ENCODE results near the gene SFTPA1.
"Not testable (repeated sequence)": the region's sequence is repeated elsewhere in the genome, so short reads cannot be mapped to it uniquely, and the experiment has no call there.

Gene SFTPA1

DNA sequence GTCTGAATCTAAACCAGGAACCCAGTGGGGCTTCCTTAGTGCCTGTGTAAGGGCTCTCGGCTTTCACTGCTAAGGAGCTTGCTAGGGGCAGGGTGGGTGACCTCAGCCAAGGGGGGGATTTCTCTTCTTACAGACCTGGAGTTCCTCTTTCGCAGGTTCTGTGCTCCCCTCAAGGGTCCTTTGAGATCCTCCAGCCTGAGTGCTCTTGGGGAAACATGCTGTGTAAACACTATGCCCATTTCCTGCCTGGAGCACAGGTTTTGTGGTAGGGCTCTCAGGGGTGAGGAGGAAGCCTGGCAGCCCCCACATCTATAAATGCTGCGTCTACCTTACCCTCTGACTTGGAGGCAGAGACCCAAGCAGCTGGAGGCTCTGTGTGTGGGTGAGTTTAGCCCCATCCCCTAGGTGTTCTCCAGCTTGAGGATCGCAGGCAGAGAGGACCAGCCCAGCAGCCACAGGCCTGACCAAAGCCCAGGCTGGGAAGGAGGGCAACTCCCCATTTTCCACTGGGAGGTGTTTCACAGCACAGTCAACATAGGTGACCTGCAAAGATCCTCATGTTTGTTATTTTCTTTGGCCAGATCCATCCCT lies at the start of gene SFTPA1:
Gene SFTPA1, plus strand, starts transcription at position 339 of the 591 bp plus-strand sequence. CDS start 887 bp downstream, outside the sequence.
- DNase-seq = no peak

DNA sequence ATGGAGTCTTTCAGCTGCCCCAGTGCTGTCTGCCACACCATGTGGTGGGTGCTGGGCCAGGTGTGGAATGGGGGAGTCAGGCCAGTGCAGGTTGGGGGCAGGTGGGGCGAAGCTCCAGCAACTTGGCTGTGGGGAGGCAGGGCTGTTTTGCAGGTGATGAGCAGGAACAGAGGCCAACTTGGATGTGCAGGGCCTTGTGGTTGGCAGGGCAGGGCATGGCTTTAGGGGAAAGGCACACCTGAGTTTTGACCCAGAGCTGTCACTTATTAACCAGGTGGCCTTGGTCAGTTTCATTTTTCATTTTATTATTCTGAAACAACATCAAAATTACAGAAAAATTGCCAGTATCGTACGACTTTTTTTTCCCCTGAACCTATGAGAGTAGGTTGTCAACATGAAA lies 49.5 kb upstream of the SFTPA1 start:
- DNase-seq = no peak

DNA sequence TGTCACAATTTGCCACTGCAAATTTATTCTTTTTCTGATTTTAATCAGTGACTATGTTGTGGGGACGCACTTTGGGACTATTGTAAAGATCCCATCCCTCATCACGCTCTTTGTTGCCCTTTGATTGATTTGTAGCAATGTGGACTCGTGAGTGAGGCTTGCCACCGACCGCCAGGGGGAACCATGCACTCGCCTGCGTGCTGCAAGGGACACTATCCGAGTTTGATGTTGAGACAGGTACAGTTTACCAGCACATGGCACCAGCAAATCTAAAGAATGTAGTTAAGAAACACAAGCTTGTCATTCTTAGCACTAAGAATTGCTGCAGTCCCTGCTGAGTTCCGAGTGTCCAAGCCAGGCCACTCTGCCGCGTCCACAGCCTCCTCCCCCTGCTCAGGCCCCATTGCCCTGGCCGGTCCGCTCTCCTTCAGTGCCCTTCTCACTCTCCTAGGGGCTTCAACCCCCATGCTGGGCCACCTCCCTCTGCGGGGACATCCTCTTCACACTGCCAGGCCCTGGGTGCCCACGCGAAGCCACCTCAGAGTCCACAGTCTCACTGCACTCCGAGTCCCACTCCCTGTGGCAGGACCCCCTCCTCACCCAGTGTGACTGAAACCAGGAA lies 48.5 kb upstream of the SFTPA1 start:
- DNase-seq = peak; percentile 58

- no peak for DNase-seq
Measured at GRCh38 chr10:79563426-79563825, 47.3 kb upstream of the SFTPA1 start.

DNA sequence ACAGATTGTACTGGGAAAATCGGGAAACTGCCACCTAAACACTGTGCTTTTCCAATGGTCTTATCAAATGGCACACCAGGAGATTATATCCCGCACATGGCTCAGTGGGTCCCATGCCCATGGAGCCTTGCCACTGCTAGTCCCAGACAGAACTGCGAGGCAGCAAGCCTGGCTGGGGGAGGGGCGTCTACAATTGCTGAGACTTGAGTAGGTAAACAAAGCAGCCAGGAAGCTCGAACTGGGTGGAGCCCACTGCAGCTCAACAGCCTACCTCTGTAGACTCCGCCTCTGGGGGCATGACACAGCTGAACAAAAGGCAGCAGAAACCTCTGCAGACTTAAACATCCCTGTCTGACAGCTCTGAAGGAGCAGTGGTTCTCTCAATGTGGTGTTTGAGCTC lies 40.1 kb upstream of the SFTPA1 start:
- not testable (repeated sequence) for DNase-seq

- DNase-seq = no peak
Measured at GRCh38 chr10:79579361-79579760, 31.4 kb upstream of the SFTPA1 start.

GRCh38 chr10:79581044-79581443 lies 29.7 kb upstream of the SFTPA1 start:
- no peak for DNase-seq

- no peak for DNase-seq
Measured at GRCh38 chr10:79582096-79582495, 28.6 kb upstream of the SFTPA1 start.

GRCh38 chr10:79582954-79583353 lies 27.8 kb upstream of the SFTPA1 start:
- not testable (repeated sequence) for DNase-seq

DNA sequence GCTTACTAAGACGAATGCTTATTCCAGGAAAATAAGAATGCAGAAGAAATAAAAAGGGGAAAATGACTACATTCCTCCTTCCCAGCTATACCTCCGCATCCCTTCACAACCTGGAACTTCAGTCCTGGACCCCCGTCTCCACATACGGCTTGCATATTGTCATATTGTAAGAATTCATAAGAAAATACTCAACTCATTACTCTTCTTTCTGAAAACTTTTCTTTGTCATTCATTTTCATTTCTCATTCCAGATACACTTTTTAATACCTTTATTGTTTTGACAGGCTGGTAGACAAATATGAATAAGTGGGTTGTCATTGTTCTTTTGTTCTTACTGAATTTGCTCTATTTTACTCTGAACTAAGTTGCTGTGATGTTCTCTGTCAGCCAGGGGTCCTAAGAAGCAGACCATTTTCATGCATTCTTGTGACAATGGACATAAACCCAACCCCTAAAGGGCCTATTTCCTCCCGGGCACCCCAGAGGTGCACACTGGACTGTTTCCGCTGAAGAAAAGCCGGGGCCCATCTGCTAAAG lies 27.2 kb upstream of the SFTPA1 start:
- DNase-seq = no peak

DNA sequence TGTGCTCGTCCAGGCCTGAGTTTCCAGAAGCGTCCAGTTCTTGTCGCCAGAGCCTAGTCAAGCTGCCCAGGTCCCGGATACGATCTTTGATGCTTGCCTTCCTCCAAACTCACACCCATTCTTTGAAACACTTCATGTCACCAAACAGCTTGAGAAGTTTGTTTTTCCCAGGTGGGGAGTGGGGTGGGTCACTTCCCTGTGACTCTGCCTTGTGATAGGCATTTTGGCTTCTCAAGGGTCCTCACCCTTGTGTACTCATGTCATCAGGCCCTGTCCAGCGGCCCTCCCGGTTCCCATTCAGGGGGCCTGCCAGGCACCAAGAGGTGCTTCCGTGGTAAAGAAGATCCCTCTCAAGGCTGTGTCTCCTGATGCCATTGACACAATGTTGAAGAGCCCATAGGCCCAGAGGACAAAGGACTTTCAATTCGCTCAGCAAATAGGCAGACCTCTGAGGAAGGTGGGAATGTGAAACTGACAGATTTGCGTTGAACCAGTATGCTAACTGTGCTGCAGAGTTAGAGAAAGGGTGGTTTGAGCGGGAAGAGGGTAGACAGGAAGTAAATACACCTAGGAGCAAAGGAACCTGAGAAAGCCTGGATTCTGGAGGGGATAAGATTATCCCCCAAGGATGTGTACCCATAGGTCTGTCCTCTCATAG lies 24.7 kb upstream of the SFTPA1 start:
- no peak for DNase-seq

- DNase-seq = no peak
Measured at GRCh38 chr10:79586933-79587332, 23.8 kb upstream of the SFTPA1 start.

GRCh38 chr10:79588800-79589199 lies 21.9 kb upstream of the SFTPA1 start:
- DNase-seq = no peak

DNA sequence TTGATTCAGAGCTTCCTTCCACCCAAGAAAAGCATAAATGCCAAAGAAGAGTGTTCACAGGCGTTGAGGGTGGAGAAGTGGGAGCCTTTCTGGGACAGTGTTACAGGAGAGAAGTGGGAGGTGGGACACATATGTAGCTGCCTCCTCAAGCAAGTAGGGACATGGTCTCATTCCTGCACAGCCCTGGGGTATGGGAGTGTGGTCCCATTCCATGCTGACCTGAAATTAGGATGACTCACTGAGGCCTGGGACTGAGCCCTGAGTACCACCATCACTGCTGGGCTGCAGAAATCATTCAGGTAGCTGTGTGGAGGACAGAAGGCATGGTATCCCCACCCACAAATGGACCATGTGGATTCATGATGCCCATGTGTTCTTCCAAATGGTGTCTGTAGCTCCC lies 17.4 kb upstream of the SFTPA1 start:
- no peak for DNase-seq

- not testable (repeated sequence) for DNase-seq
Measured at GRCh38 chr10:79594565-79594964, 16.2 kb upstream of the SFTPA1 start.

- DNase-seq = no peak
Measured at GRCh38 chr10:79595510-79595909, 15.2 kb upstream of the SFTPA1 start.

GRCh38 chr10:79599644-79600043 lies 11.1 kb upstream of the SFTPA1 start:
- not testable (repeated sequence) for DNase-seq

DNA sequence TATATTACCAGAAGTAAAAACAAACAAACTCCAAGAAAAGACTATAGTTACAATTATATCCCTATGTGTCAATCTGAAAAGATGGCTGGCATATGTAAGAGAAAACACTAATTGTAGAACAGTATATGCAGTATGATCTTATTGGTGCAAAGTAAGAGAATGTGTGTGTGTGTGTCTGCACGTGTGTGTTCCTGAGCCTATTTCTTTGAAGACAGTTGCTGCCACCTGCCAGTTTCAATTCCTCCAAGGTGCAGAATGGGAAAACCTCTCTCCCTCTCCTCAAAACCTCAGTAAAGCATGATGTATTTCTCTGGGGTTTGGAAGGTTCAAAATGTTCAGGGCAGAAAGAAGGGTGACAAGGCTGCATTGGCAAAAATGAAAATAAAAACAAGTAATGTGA lies 8.8 kb upstream of the SFTPA1 start:
- DNase-seq = no peak

- no peak for DNase-seq
Measured at GRCh38 chr10:79602953-79603352, 7.8 kb upstream of the SFTPA1 start.

- no peak for DNase-seq
Measured at GRCh38 chr10:79604294-79604693, 6.4 kb upstream of the SFTPA1 start.

DNA sequence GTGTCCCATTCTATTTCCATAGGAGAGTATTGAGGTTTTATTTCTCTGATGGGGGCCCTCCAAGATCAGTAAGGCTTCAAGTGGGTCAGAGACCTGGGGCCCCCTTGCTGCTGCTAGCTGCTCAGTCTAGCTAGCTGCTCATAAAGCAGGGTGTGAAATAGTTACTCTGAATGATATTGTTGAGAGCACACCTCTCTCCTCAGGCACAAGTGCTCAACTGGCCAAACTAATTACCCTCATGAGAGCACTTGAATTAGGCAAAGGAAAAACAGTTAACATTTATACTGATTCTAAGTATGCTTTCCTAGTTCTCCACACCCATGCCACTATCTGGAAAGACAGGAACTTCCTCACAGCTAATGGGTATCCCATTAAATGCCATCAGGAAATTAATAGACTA lies 5.4 kb upstream of the SFTPA1 start:
- no peak for DNase-seq

- peak; percentile 24 for DNase-seq
Measured at GRCh38 chr10:79608505-79609375, 2.0 kb upstream of the SFTPA1 start.

Measured in fibroblast of upper back skin (primary cell).